Ovary (tissue), 9 donors: Measurements from ENCODE around the gene GGACT. TPM values are rescaled to one million over a fixed set of nuclear protein-coding genes. Genes with fewer than 3 reads are reported as not detected.

Experiments
- DNase-seq, 5 donors: peaks; one replicate each; pipeline ENCODE4 v3.0.0-alpha.2; 2019 to 2020
- H3K27ac ChIP-seq, 2 donors: fragments of 200-600 bp; one replicate each; pipeline versions ENCODE4 v1.5.1 to v1.8.0; 2019 to 2022
- H3K27me3 ChIP-seq: fragments of 200-600 bp; one replicate; pipeline ENCODE4 v1.8.0; 2022
- H3K36me3 ChIP-seq: fragments of 200-600 bp; sonication (generic); one replicate; pipeline ENCODE4 v1.5.1; 2019
- H3K4me1 ChIP-seq: one replicate; pipeline ENCODE4 v1.8.1; 2013; ENCODE audit warnings: mild to moderate bottlenecking, moderate library complexity; ENCODE audit not compliant: insufficient read depth
- H3K4me3 ChIP-seq: fragments of 200-600 bp; sonication (generic); one replicate; pipeline ENCODE4 v1.5.1; 2017
- H3K9me3 ChIP-seq, 2 donors: fragments of 200-600 bp in 1 of 2; sonication (generic) in 1 of 2; one replicate each; pipeline versions ENCODE4 v1.5.1 to v1.8.1; 2013 to 2019; ENCODE audit warnings: mild to moderate bottlenecking in 1 of 2, moderate library complexity in 1 of 2
- CTCF ChIP-seq, 3 donors: fragments of 450-650 bp in 2 of 3; fragments of 200-600 bp in 1 of 3; IDR thresholded peaks; one replicate each; pipeline versions ENCODE4 v1.5.1 to v1.8.0; 2016 to 2022; ENCODE audit warnings: antibody characterized with exemption in 3 of 3, mild to moderate bottlenecking in 1 of 3
- EP300 ChIP-seq: sonication (generic); formaldehyde crosslinking; IDR thresholded peaks from one replicate; pipeline ENCODE4 v1.6.1; 2017; ENCODE audit warnings: antibody characterized with exemption
- POLR2A ChIP-seq: fragments of 450-650 bp; IDR thresholded peaks from one replicate; pipeline ENCODE4 v1.6.1; 2017; ENCODE audit warnings: antibody characterized with exemption, mild to moderate bottlenecking, moderate library complexity
- WGBS, 3 donors: extraction: QIAGEN DNeasy Blood & Tissue Kit in 1 of 3; methylation state at CpG; one replicate each; pipeline versions ENCODE4 v1.1.5 to v1.1.7; 2013 to 2017; 5-methylcytosine and 5-hydroxymethylcytosine counted together
- intact Hi-C, 4 donors: fragments of 100-400 bp; cut with DNase I; formaldehyde crosslinking; loops; one replicate each; pipeline versions ENCODE4 v1.11.0 to v1.15.1; 2022 to 2023
- polyA plus RNA-seq, 2 donors: library from polyadenylated mRNA; stranded (reverse); fragments of 200-250 nt in 1 of 2; fragments of 350-450 nt in 1 of 2; fragmentation: Illumina TruSeq in 1 of 2; extraction: RNeasy Lipid Tissue Mini Kit (QIAGEN cat#74804) in 1 of 2; gene quantifications; one replicate each; pipeline ENCODE4 v1.2.3, GENCODE V29; 2013 to 2014
- total RNA-seq, 7 donors: library from RNA; depleted of rRNA in 2 of 7; stranded (reverse); fragments of >200 nt in 2 of 7; fragmentation: NEBNext Ultra II Directional in 3 of 7; extraction: Animal tissue kit (Norgen Biotek cat#: 25700) in 3 of 7; gene quantifications; one replicate each; pipeline versions ENCODE4 v1.1.0 to v1.2.4, GENCODE V29; 2016 to 2023
- donor health status: DM: no; HTN: no; CAD: no; lungs with moderate emphysema.
- donor health status: DM: no; HTN: no; CAD: no.
- donor health status: Bipolar disorder and iron deficiency.
- donor health status: DM: yes; HTN: yes; CAD: no.
- donor health status: DM: no; HTN: no; CAD: no.
- donor health status: DM: yes; HTN: yes; CAD: no.

Gene GGACT
- total and polyA plus RNA-seq, 9 donors, result 1.8 to 7.4 (median 2.7) TPM

GRCh38 chr13:100561158-100561499 is 27.5 kb downstream of the GGACT start:
- WGBS, 3 donors, result 52 to 61% (median 52%) methylated on average over 2 of the region's 2 CpGs
- no peaks in the 10 kb centered on the region for H3K27me3 ChIP-seq
- no peak for DNase-seq

GRCh38 chr13:100560498-100561157 is 28.0 kb downstream of the GGACT start:
- intact Hi-C loops, result no loop called here
- H3K27me3 ChIP-seq, result no peaks in the 10 kb centered on the region
- DNase-seq, result no peak

More at GRCh38 chr13:100561158-100561499, 27.5 kb downstream of the GGACT start:
- Histone ChIP-seq H3K36me3 (no peaks in the 10 kb centered on the region), H3K27ac (no peak overlapping the region), H3K4me3 (no peak overlapping the region), H3K9me3 (no peaks in the 10 kb centered on the region), H3K4me1 (peaks cover 10% of the 10 kb centered on the region)
- intact Hi-C loops, result no loop called here
- TF ChIP-seq POLR2A, result no peak
- TF ChIP-seq CTCF (IDR thresholded peaks at IDR 0.05), result no peak
- no peak for TF ChIP-seq EP300

GRCh38 chr13:100559886-100560285 is 28.7 kb downstream of the GGACT start:
- H3K9me3 ChIP-seq, result no peaks in the 10 kb centered on the region
- H3K4me3 ChIP-seq, result no peak overlapping the region
- no peak overlapping the region for H3K27ac ChIP-seq
- no peak for DNase-seq
- H3K36me3 ChIP-seq, result no peaks in the 10 kb centered on the region
- H3K4me1 ChIP-seq, result peaks cover 9% of the 10 kb centered on the region
- TF ChIP-seq EP300 (no peak), CTCF (IDR thresholded peaks at IDR 0.05) (no peak), POLR2A (no peak)
- intact Hi-C loops, result no loop called here
- 93 to 94% (median 94%) methylated on average over 8 of the region's 8 CpGs for WGBS, 3 donors
- no peaks in the 10 kb centered on the region for H3K27me3 ChIP-seq

More at GRCh38 chr13:100560498-100561157, 28.0 kb downstream of the GGACT start:
- TF ChIP-seq CTCF (IDR thresholded peaks at IDR 0.05) (no peak), POLR2A (no peak), EP300 (no peak)
- H3K27ac ChIP-seq, result no peak overlapping the region
- H3K4me1 ChIP-seq, result peaks cover 10% of the 10 kb centered on the region
- no peaks in the 10 kb centered on the region for H3K9me3 ChIP-seq
- WGBS, 3 donors, result 64 to 70% (median 65%) methylated on average over 15 of the region's 15 CpGs
- no peak overlapping the region for H3K4me3 ChIP-seq
- no peaks in the 10 kb centered on the region for H3K36me3 ChIP-seq

GRCh38 chr13:100552755-100553154 is 35.8 kb downstream of the GGACT start:
- no peak overlapping the region for H3K4me3 ChIP-seq
- DNase-seq, result no peak
- WGBS, 3 donors, result 92 to 95% (median 94%) methylated on average over 11 of the region's 11 CpGs
- no peaks in the 10 kb centered on the region for H3K27me3 ChIP-seq
- no peak for TF ChIP-seq POLR2A
- intact Hi-C loops, result no loop called here
- H3K4me1 ChIP-seq, result peaks cover 3% of the 10 kb centered on the region
- no peak overlapping the region for H3K27ac ChIP-seq
- H3K9me3 ChIP-seq, result no peaks in the 10 kb centered on the region
- no peaks in the 10 kb centered on the region for H3K36me3 ChIP-seq

GRCh38 chr13:100549316-100549715 is 39.3 kb downstream of the GGACT start:
- no peak for DNase-seq
- no peak overlapping the region for H3K27ac ChIP-seq
- 87 to 94% (median 92%) methylated on average over 9 of the region's 9 CpGs for WGBS, 3 donors
- H3K27me3 ChIP-seq, result no peaks in the 10 kb centered on the region
- intact Hi-C loops, result no loop called here
- H3K9me3 ChIP-seq, result no peaks in the 10 kb centered on the region
- H3K36me3 ChIP-seq, result no peaks in the 10 kb centered on the region
- TF ChIP-seq EP300 (no peak), POLR2A (no peak), CTCF (IDR thresholded peaks at IDR 0.05) (no peak)
- H3K4me1 ChIP-seq, result peaks cover 7% of the 10 kb centered on the region
- no peak overlapping the region for H3K4me3 ChIP-seq
